K562 (cell line): ENCODE results near the gene WDR18. TPM values are rescaled to one million over a fixed set of nuclear protein-coding genes. Genes with fewer than 3 reads are reported as not detected.

Source experiments
- CEBPG ChIP-seq, 3 experiments: fragments of 200-800 bp in 1 of 3; sonication (Bioruptor generic) in 1 of 3; sonication (generic) in 1 of 3; formaldehyde crosslinking in 1 of 3; IDR thresholded peaks in 2 of 3; conservative IDR thresholded peaks in 1 of 3; 2 replicates each; pipeline versions ENCODE4 v1.6.1 to v1.8.0; 2016 to 2022; ENCODE audit warnings: missing compliant biosample characterization in 2 of 3, missing genetic modification characterization in 2 of 3, mild to moderate bottlenecking in 1 of 3, missing genetic modification reagents in 1 of 3
- CHD4 ChIP-seq: fragments of 200-600 bp; sonication (generic); IDR thresholded peaks from 3 replicates; pipeline ENCODE4 v1.6.1; 2012; ENCODE audit warnings: low read depth, mild to moderate bottlenecking, mixed read lengths, low read length, inconsistent platforms; ENCODE audit not compliant: insufficient read depth, insufficient replicate concordance, poor library complexity, severe bottlenecking
- DNMT1 ChIP-seq: fragments of 450-650 bp; IDR thresholded peaks from 2 replicates; pipeline ENCODE4 v1.6.1; 2016; ENCODE audit warnings: antibody characterized with exemption, mild to moderate bottlenecking
- ETS2 ChIP-seq: IDR thresholded peaks from 2 replicates; pipeline ENCODE4 v1.6.1; 2016; ENCODE audit warnings: borderline replicate concordance, missing genetic modification characterization, mild to moderate bottlenecking, moderate library complexity, missing compliant biosample characterization; ENCODE audit not compliant: poor library complexity, severe bottlenecking
- FIP1L1 ChIP-seq: fragments of 200-400 bp; formaldehyde crosslinking; IDR thresholded peaks from 2 replicates; pipeline ENCODE4 v1.6.1; 2018; ENCODE audit warnings: mild to moderate bottlenecking, low read depth, low read length; ENCODE audit not compliant: poor library complexity, severe bottlenecking
- GABPB1 ChIP-seq: sonication (generic); formaldehyde crosslinking; IDR thresholded peaks from 2 replicates; pipeline ENCODE4 v1.8.0; 2022; ENCODE audit warnings: mild to moderate bottlenecking, missing genetic modification reagents
- HLTF ChIP-seq: fragments of 450-650 bp; IDR thresholded peaks from 2 replicates; pipeline ENCODE4 v1.6.1; 2016
- HNRNPL ChIP-seq: fragments of 200-400 bp; formaldehyde crosslinking; IDR thresholded peaks from 2 replicates; pipeline ENCODE4 v1.6.1; 2017; ENCODE audit warnings: low read depth, mild to moderate bottlenecking, low read length
- HNRNPUL1 ChIP-seq: fragments of 200-400 bp; formaldehyde crosslinking; IDR thresholded peaks from 2 replicates; pipeline ENCODE4 v1.6.1; 2017; ENCODE audit warnings: low read length
- NFIC ChIP-seq: fragments of 450-650 bp; IDR thresholded peaks from 2 replicates; pipeline ENCODE4 v1.6.1; 2017; ENCODE audit warnings: mild to moderate bottlenecking, inconsistent platforms
- NUFIP1 ChIP-seq: fragments of 450-650 bp; IDR thresholded peaks from 2 replicates; pipeline ENCODE4 v1.6.1; 2018; ENCODE audit not compliant: partially characterized antibody
- PHF20 ChIP-seq: fragments of 450-650 bp; IDR thresholded peaks from 2 replicates; pipeline ENCODE4 v1.6.1; 2018; ENCODE audit not compliant: partially characterized antibody
- SMAD4 ChIP-seq: fragments of 250-450 bp; sonication (Bioruptor Pico); conservative IDR thresholded peaks from 2 replicates; pipeline ENCODE4 v1.8.0; 2021; ENCODE audit warnings: inconsistent platforms, mild to moderate bottlenecking, moderate library complexity
- ZBTB17 ChIP-seq: fragments of 450-650 bp; formaldehyde crosslinking; IDR thresholded peaks from 2 replicates; pipeline ENCODE4 v1.4.0; 2020; ENCODE audit warnings: mild to moderate bottlenecking
- ZNF175 ChIP-seq: fragments of 200-800 bp; sonication (Bioruptor generic); IDR thresholded peaks from 2 replicates; pipeline ENCODE4 v1.6.1; 2016; ENCODE audit warnings: low read depth, mild to moderate bottlenecking, missing genetic modification characterization, missing compliant biosample characterization
- ZNF764 ChIP-seq: fragments of 250-450 bp; sonication (Bioruptor Pico); IDR thresholded peaks from 2 replicates; pipeline ENCODE4 v1.4.0; 2020; ENCODE audit warnings: low read depth, mild to moderate bottlenecking, moderate library complexity
- polyA plus RNA-seq, 8 experiments: library from polyadenylated mRNA; depleted of rRNA in 4 of 8; stranded (reverse) in 5 of 8; unstranded in 3 of 8; fragments of >200 nt; fragmentation: Nextera tagmentation in 2 of 8; fragmentation: Illumina TruSeq in 1 of 8; extraction: Ambion mirVana in 2 of 8; extraction: Trizol in 1 of 8; gene quantifications; 2 replicates each; pipeline versions ENCODE4 v1.2.1 to v1.2.3, GENCODE V29; 2011 to 2014; ENCODE audit warnings: inconsistent platforms in 1 of 8, missing spikeins in 1 of 8
- total RNA-seq, 7 experiments: library from RNA; depleted of rRNA in 6 of 7; stranded (reverse); fragments of >200 nt in 6 of 7; fragmentation: Illumina TruSeq in 2 of 7; extraction: Trizol in 2 of 7; gene quantifications; 2 replicates each; pipeline versions ENCODE4 v1.2.1 to v1.2.3, GENCODE V29; 2011 to 2021; ENCODE audit warnings: low replicate concordance in 1 of 7
- TF ChIP-seq, protein P1 (sequence below): fragments of 250-450 bp; sonication (Bioruptor Pico); IDR thresholded peaks from 2 replicates; pipeline ENCODE4 v1.8.0; 2021; ENCODE audit warnings: moderate library complexity, mild to moderate bottlenecking, inconsistent platforms
- TF ChIP-seq, protein P2 (sequence below): fragments of 450-650 bp; formaldehyde crosslinking; IDR thresholded peaks from 2 replicates; pipeline ENCODE4 v1.4.0; 2020; ENCODE audit warnings: mild to moderate bottlenecking, moderate library complexity
- TF ChIP-seq, protein P3 (sequence below), 2 experiments: fragments of 450-650 bp in 1 of 2; sonication (generic) in 1 of 2; formaldehyde crosslinking in 1 of 2; IDR thresholded peaks in 1 of 2; conservative IDR thresholded peaks in 1 of 2; 2 replicates each; pipeline versions ENCODE4 v1.6.1 to v1.8.1; 2016 to 2023; ENCODE audit warnings: mild to moderate bottlenecking in 2 of 2, moderate library complexity in 2 of 2, inconsistent platforms in 1 of 2, missing genetic modification reagents in 1 of 2
- TF ChIP-seq, protein P4 (sequence below): sonication (generic); formaldehyde crosslinking; IDR thresholded peaks from 2 replicates; pipeline ENCODE4 v1.8.0; 2022; ENCODE audit warnings: missing genetic modification reagents, mild to moderate bottlenecking, borderline replicate concordance
- TF ChIP-seq, protein P5 (sequence below): fragments of 250-450 bp; sonication (Bioruptor Pico); IDR thresholded peaks from 2 replicates; pipeline ENCODE4 v1.4.0; 2020

Gene WDR18
- total and polyA plus RNA-seq, 9 of the 15 experiments (the other 6 are each of a cell fraction or from before 2014, with no cell fraction given), result 0.65 to 181 (median 30.1) TPM

DNA sequence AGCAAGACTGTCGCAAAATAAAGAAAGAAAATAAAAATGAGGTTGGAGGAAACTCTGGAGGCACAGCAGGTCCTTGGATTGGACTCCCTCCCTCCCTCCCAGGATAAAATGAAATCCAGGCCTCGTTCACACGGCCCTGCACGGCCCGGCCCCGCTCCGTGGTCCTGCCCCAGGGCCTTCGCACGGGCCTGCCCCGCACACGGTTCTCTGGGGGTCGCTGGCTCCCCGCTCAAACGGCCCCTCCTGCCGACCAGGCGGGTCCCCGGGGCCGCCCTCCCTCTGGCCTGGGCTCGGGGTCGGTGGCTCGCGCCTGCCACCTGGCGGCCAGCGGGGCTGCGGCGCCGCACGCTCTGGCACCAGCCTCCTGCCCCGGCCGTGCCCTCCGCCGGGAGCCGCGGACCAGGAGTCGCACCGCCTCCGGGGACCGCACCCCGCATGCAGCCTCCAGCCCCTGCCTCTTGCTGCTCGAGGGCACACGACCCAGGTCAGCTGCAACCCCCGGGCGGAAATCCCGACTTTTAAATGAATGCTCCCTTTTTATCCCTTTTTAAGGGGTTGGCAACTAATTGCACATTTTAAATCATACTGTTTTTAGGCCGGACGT is 1.5 kb upstream of the WDR18 start (continued):
- TF ChIP-seq CHD4, result no peak
- TF ChIP-seq NUFIP1, result no peak
- TF ChIP-seq, protein P1, sequence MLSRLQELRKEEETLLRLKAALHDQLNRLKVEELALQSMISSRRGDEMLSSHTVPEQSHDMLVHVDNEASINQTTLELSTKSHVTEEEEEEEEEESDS, result no peak
- TF ChIP-seq CEBPG (CRISPR knock-in tag; IDR thresholded peaks at IDR 0.05), result no peak
- no peak for TF ChIP-seq CEBPG (tag; conservative IDR thresholded peaks at IDR 0.05 in 1 of 2, IDR thresholded peaks at IDR 0.05 in 1 of 2)
- TF ChIP-seq HNRNPUL1, result no peak
- peak; percentile 55 for TF ChIP-seq FIP1L1
- TF ChIP-seq GABPB1 (CRISPR knock-in tag), result no peak
- TF ChIP-seq, protein P2, sequence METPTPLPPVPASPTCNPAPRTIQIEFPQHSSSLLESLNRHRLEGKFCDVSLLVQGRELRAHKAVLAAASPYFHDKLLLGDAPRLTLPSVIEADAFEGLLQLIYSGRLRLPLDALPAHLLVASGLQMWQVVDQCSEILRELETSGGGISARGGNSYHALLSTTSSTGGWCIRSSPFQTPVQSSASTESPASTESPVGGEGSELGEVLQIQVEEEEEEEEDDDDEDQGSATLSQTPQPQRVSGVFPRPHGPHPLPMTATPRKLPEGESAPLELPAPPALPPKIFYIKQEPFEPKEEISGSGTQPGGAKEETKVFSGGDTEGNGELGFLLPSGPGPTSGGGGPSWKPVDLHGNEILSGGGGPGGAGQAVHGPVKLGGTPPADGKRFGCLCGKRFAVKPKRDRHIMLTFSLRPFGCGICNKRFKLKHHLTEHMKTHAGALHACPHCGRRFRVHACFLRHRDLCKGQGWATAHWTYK (CRISPR knock-in tag), result peak; percentile 68; the same call in 1 of the 2 replicates
- TF ChIP-seq, protein P3, sequence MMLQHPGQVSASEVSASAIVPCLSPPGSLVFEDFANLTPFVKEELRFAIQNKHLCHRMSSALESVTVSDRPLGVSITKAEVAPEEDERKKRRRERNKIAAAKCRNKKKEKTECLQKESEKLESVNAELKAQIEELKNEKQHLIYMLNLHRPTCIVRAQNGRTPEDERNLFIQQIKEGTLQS (IDR thresholded peaks at IDR 0.05), result no peak
- TF ChIP-seq, protein P3 (CRISPR knock-in tag; conservative IDR thresholded peaks at IDR 0.05), result no peak
- peak; percentile 98 for TF ChIP-seq HNRNPL
- peak; percentile 56; the same call in 1 of the 2 replicates for TF ChIP-seq ZBTB17 (CRISPR knock-in tag)
- TF ChIP-seq ZNF175, result no peak
- no peak; the same call in 1 of the 2 replicates for TF ChIP-seq NFIC
- TF ChIP-seq, protein P4, sequence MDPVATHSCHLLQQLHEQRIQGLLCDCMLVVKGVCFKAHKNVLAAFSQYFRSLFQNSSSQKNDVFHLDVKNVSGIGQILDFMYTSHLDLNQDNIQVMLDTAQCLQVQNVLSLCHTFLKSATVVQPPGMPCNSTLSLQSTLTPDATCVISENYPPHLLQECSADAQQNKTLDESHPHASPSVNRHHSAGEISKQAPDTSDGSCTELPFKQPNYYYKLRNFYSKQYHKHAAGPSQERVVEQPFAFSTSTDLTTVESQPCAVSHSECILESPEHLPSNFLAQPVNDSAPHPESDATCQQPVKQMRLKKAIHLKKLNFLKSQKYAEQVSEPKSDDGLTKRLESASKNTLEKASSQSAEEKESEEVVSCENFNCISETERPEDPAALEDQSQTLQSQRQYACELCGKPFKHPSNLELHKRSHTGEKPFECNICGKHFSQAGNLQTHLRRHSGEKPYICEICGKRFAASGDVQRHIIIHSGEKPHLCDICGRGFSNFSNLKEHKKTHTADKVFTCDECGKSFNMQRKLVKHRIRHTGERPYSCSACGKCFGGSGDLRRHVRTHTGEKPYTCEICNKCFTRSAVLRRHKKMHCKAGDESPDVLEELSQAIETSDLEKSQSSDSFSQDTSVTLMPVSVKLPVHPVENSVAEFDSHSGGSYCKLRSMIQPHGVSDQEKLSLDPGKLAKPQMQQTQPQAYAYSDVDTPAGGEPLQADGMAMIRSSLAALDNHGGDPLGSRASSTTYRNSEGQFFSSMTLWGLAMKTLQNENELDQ (CRISPR knock-in tag), result no peak
- no peak for TF ChIP-seq ETS2 (tag)
- TF ChIP-seq, protein P5, sequence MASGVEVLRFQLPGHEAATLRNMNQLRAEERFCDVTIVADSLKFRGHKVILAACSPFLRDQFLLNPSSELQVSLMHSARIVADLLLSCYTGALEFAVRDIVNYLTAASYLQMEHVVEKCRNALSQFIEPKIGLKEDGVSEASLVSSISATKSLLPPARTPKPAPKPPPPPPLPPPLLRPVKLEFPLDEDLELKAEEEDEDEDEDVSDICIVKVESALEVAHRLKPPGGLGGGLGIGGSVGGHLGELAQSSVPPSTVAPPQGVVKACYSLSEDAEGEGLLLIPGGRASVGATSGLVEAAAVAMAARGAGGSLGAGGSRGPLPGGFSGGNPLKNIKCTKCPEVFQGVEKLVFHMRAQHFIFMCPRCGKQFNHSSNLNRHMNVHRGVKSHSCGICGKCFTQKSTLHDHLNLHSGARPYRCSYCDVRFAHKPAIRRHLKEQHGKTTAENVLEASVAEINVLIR (CRISPR knock-in tag), result 0 out of 2 replicates have a peak, but pooled peaks have one; percentile 9
- TF ChIP-seq SMAD4 (CRISPR knock-in tag), result peak; percentile 40; the same call in 1 of the 2 replicates
- 0 out of 2 replicates have a peak, but pooled peaks have one; percentile 20 for TF ChIP-seq ZNF764 (CRISPR knock-in tag)
- no peak for TF ChIP-seq DNMT1
- no peak for TF ChIP-seq PHF20
- no peak for TF ChIP-seq HLTF
